GM23338 (cell line): ENCODE results near the gene ACOD1. TPM values are rescaled to one million over a fixed set of nuclear protein-coding genes. Genes with fewer than 3 reads are reported as not detected.

Experiments
- ATAC-seq: fragments of 200-7000 bp; cut with Tn5 transposase; 3 replicates; pipeline ENCODE4 v1.9.1; 2020
- DNase-seq: peaks from one replicate; pipeline ENCODE4 v3.0.0-alpha.2; 2015; ENCODE audit warnings: low spot score
- H2AFZ ChIP-seq: fragments of 200-600 bp; sonication (generic); 2 replicates; pipeline ENCODE4 v1.8.0; 2016; ENCODE audit warnings: antibody characterized with exemption, mild to moderate bottlenecking, moderate library complexity
- H3F3A ChIP-seq: fragments of 200-600 bp; sonication (generic); replicated peaks from 2 replicates; pipeline ENCODE4 v1.8.0; 2017; ENCODE audit warnings: antibody characterized with exemption, mixed run types, low read depth
- H3K27ac ChIP-seq: fragments of 200-600 bp; sonication (generic); 2 replicates; pipeline ENCODE4 v1.6.1; 2016; ENCODE audit warnings: low read depth
- H3K27me3 ChIP-seq: fragments of 200-600 bp; sonication (generic); 2 replicates; pipeline ENCODE4 v1.8.0; 2016; ENCODE audit warnings: mild to moderate bottlenecking, mixed run types, moderate library complexity; ENCODE audit not compliant: insufficient read depth
- H3K36me3 ChIP-seq: fragments of 200-600 bp; sonication (generic); 2 replicates; pipeline ENCODE4 v1.8.0; 2016; ENCODE audit warnings: mild to moderate bottlenecking; ENCODE audit not compliant: insufficient read depth
- H3K4me1 ChIP-seq: fragments of 200-600 bp; sonication (generic); 2 replicates; pipeline ENCODE4 v1.8.0; 2016; ENCODE audit warnings: mild to moderate bottlenecking, moderate library complexity; ENCODE audit not compliant: insufficient read depth
- H3K4me2 ChIP-seq: fragments of 200-600 bp; sonication (generic); 2 replicates; pipeline ENCODE4 v1.7.1; 2017; ENCODE audit warnings: mixed run types
- H3K4me3 ChIP-seq: fragments of 200-600 bp; sonication (generic); 2 replicates; pipeline ENCODE4 v1.6.1; 2016; ENCODE audit warnings: mixed run types
- H3K79me2 ChIP-seq: fragments of 200-600 bp; sonication (generic); replicated peaks from 2 replicates; pipeline ENCODE4 v1.8.0; 2017; ENCODE audit warnings: mild to moderate bottlenecking; ENCODE audit not compliant: insufficient read depth
- H3K9me2 ChIP-seq: fragments of 200-600 bp; sonication (generic); 2 replicates; pipeline ENCODE4 v1.8.0; 2017; ENCODE audit not compliant: insufficient read depth
- H4K20me1 ChIP-seq: fragments of 200-600 bp; sonication (generic); replicated peaks from 2 replicates; pipeline ENCODE4 v1.8.0; 2017; ENCODE audit warnings: mild to moderate bottlenecking; ENCODE audit not compliant: insufficient read depth
- H3K27ac Mint-ChIP-seq: 2 replicates; pipeline ENCODE4 v1.8.0; 2020; ENCODE audit warnings: inconsistent platforms, mild to moderate bottlenecking, moderate library complexity, mixed read lengths
- H3K27me3 Mint-ChIP-seq: 3 replicates; pipeline ENCODE4 v1.8.0; 2022; ENCODE audit warnings: low read depth, mild to moderate bottlenecking, moderate library complexity, mixed read lengths, inconsistent platforms; ENCODE audit not compliant: insufficient read depth, poor library complexity
- H3K36me3 Mint-ChIP-seq: 3 replicates; pipeline ENCODE4 v1.8.0; 2021; ENCODE audit warnings: low read depth, mild to moderate bottlenecking, inconsistent platforms, moderate library complexity, mixed read lengths
- H3K4me1 Mint-ChIP-seq: 3 replicates; pipeline ENCODE4 v1.8.0; 2020; ENCODE audit warnings: mild to moderate bottlenecking, inconsistent platforms, mixed read lengths
- H3K4me3 Mint-ChIP-seq: 3 replicates; pipeline ENCODE4 v1.8.0; 2021; ENCODE audit warnings: moderate library complexity, mild to moderate bottlenecking, inconsistent platforms, mixed read lengths
- H3K9me3 Mint-ChIP-seq: 3 replicates; pipeline ENCODE4 v1.8.0; 2020; ENCODE audit warnings: moderate library complexity, mild to moderate bottlenecking, inconsistent platforms, mixed read lengths
- CREB1 ChIP-seq: fragments of 250-450 bp; sonication (Bioruptor Pico); IDR thresholded peaks from 2 replicates; pipeline ENCODE4 v1.5.0; 2020; ENCODE audit warnings: low read depth, mild to moderate bottlenecking, moderate library complexity
- EZH2phosphoT487 ChIP-seq: fragments of 200-600 bp; sonication (generic); IDR thresholded peaks from one replicate; pipeline ENCODE4 v1.8.1; 2018; ENCODE audit warnings: antibody characterized with exemption; ENCODE audit not compliant: unreplicated experiment
- JUNB ChIP-seq: IDR thresholded peaks from one replicate; pipeline ENCODE4 v1.6.1; 2016; ENCODE audit warnings: antibody characterized with exemption; ENCODE audit not compliant: unreplicated experiment
- NANOG ChIP-seq: IDR thresholded peaks from 2 replicates; pipeline ENCODE4 v1.6.1; 2016; ENCODE audit warnings: antibody characterized with exemption, borderline replicate concordance
- POLR2AphosphoS5 ChIP-seq: IDR thresholded peaks from 2 replicates; pipeline ENCODE4 v1.6.1; 2016; ENCODE audit warnings: antibody characterized with exemption, low read depth
- STAT1 ChIP-seq: IDR thresholded peaks from one replicate; pipeline ENCODE4 v1.6.1; 2016; ENCODE audit warnings: antibody characterized with exemption; ENCODE audit not compliant: unreplicated experiment
- ZNF114 ChIP-seq: fragments of 250-450 bp; sonication (Bioruptor Pico); IDR thresholded peaks from 2 replicates; pipeline ENCODE4 v1.5.0; 2020; ENCODE audit warnings: mild to moderate bottlenecking, moderate library complexity
- ZNF331 ChIP-seq: fragments of 250-450 bp; sonication (Bioruptor Pico); IDR thresholded peaks from 2 replicates; pipeline ENCODE4 v1.5.0; 2020; ENCODE audit warnings: low read depth, mild to moderate bottlenecking, moderate library complexity
- polyA plus RNA-seq: library from polyadenylated mRNA; unstranded; fragments of >200 nt; fragmentation: Nextera tagmentation; extraction: Ambion mirVana; gene quantifications from 2 replicates; pipeline ENCODE4 v1.2.1, GENCODE V29; 2016
- total RNA-seq: library from RNA; depleted of rRNA; stranded (reverse); fragments of >200 nt; shearing (Covaris generic); gene quantifications from 2 replicates; pipeline ENCODE4 v1.2.3, GENCODE V29; 2014
- TF ChIP-seq, protein P1 (sequence below), 2 experiments: fragments of 200-600 bp in 1 of 2; sonication (generic) in 1 of 2; conservative IDR thresholded peaks; 2 replicates each; pipeline versions ENCODE4 v1.5.1 to v1.6.1; 2016 to 2017; ENCODE audit warnings: antibody characterized with exemption in 2 of 2, low read depth in 2 of 2, mild to moderate bottlenecking in 2 of 2, moderate library complexity in 1 of 2
- TF ChIP-seq, protein P2 (sequence below): IDR thresholded peaks from 2 replicates; pipeline ENCODE4 v1.6.1; 2016; ENCODE audit warnings: antibody characterized with exemption
- TF ChIP-seq, protein P3 (sequence below): fragments of 250-450 bp; sonication (Bioruptor Pico); IDR thresholded peaks from 2 replicates; pipeline ENCODE4 v1.5.0; 2020; ENCODE audit warnings: mild to moderate bottlenecking, moderate library complexity

The ACOD1 gene
- total and polyA plus RNA-seq, 2 experiments from 2014 or later, result not detected

DNA sequence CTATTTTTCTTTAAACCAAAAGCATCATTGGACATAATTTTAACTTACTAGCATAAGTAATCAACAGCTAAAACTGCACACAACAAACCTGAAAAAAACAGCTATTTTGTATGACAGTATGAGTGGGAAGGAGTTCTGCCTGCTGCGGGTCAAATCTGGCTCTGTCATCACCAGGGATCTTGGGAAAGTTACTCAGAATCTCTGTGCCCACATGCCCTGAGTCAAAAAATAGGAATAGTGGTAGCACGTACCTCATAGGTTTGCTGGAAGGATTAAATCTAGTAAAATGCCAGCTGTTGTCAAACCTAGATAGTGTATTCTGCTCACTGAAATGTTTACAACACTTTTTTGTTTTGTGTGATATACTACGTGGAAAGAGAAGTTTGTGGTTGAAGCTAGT is 44.7 kb downstream of the ACOD1 start:
- Mint-ChIP-seq H3K27ac (no peak overlapping the region; the same call in 1 of the 2 replicates), H3K27me3 (peaks cover 21% of the 10 kb centered on the region), H3K9me3 (no peaks in the 10 kb centered on the region; the same call in 2 of the 3 replicates), H3K36me3 (peaks cover 8% of the 10 kb centered on the region; the same call in 2 of the 3 replicates), H3K4me3 (peak overlapping the region; percentile 99), H3K4me1 (peaks cover 13% of the 10 kb centered on the region; the same call in 2 of the 3 replicates)
- peak overlapping the region; percentile 93 for H2AFZ ChIP-seq
- ATAC-seq (no peak), DNase-seq (no peak)
- no peaks in the 10 kb centered on the region; the same call in 1 of the 2 replicates for H3K79me2 ChIP-seq
- H3K9me2 ChIP-seq, result no peaks in the 10 kb centered on the region
- no peaks in the 10 kb centered on the region for H3K27me3 ChIP-seq
- H3K27ac ChIP-seq, result no peak overlapping the region
- TF ChIP-seq POLR2AphosphoS5, result no peak
- TF ChIP-seq ZNF114 (CRISPR knock-in tag), result no peak
- TF ChIP-seq, protein P1, sequence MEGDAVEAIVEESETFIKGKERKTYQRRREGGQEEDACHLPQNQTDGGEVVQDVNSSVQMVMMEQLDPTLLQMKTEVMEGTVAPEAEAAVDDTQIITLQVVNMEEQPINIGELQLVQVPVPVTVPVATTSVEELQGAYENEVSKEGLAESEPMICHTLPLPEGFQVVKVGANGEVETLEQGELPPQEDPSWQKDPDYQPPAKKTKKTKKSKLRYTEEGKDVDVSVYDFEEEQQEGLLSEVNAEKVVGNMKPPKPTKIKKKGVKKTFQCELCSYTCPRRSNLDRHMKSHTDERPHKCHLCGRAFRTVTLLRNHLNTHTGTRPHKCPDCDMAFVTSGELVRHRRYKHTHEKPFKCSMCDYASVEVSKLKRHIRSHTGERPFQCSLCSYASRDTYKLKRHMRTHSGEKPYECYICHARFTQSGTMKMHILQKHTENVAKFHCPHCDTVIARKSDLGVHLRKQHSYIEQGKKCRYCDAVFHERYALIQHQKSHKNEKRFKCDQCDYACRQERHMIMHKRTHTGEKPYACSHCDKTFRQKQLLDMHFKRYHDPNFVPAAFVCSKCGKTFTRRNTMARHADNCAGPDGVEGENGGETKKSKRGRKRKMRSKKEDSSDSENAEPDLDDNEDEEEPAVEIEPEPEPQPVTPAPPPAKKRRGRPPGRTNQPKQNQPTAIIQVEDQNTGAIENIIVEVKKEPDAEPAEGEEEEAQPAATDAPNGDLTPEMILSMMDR (conservative IDR thresholded peaks at IDR 0.05; ENCODE audit: low read depth in 2 of 2), result no peak
- no peak for TF ChIP-seq ZNF331
- no peak for TF ChIP-seq EZH2phosphoT487
- TF ChIP-seq STAT1, result no peak
- no peak for TF ChIP-seq CREB1 (CRISPR knock-in tag)
- TF ChIP-seq JUNB, result no peak
- TF ChIP-seq, protein P2, sequence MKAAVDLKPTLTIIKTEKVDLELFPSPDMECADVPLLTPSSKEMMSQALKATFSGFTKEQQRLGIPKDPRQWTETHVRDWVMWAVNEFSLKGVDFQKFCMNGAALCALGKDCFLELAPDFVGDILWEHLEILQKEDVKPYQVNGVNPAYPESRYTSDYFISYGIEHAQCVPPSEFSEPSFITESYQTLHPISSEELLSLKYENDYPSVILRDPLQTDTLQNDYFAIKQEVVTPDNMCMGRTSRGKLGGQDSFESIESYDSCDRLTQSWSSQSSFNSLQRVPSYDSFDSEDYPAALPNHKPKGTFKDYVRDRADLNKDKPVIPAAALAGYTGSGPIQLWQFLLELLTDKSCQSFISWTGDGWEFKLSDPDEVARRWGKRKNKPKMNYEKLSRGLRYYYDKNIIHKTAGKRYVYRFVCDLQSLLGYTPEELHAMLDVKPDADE, result no peak
- no peak for TF ChIP-seq NANOG
- no peaks in the 10 kb centered on the region; the same call in 1 of the 2 replicates for H4K20me1 ChIP-seq
- H3K36me3 ChIP-seq, result no peaks in the 10 kb centered on the region
- H3K4me3 ChIP-seq, result peak overlapping the region; percentile 77
- H3F3A ChIP-seq, result no peaks in the 10 kb centered on the region
- peak overlapping the region; percentile 84 for H3K4me2 ChIP-seq
- H3K4me1 ChIP-seq, result peaks cover 8% of the 10 kb centered on the region; the same call in 1 of the 2 replicates

DNA sequence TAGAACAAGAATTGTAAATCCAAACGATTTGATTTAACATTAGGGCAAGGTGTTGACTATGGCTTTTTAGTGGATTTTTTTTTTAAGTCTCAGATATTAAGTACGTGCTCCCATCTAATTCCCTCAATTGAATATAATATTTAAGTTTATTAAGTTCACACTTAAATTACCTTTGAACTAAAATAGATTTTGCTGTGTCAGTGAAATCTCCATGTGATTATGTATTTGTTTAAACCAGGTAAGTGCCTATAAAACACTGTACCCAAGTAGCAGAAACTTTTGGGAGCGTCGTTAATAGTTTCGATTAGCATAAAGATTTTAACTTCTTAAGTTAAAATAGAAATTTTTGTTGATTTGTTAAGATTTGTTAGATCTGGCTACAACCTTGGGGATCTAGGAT is 45.2 kb downstream of the ACOD1 start:
- Mint-ChIP-seq H3K9me3 (no peaks in the 10 kb centered on the region; the same call in 2 of the 3 replicates), H3K4me1 (peaks cover 13% of the 10 kb centered on the region; the same call in 2 of the 3 replicates), H3K36me3 (peaks cover 13% of the 10 kb centered on the region; the same call in 2 of the 3 replicates), H3K4me3 (peak overlapping the region; percentile 99), H3K27ac (no peak overlapping the region), H3K27me3 (peaks cover 19% of the 10 kb centered on the region)
- DNase-seq (no peak), ATAC-seq (no peak)
- H3K4me2 ChIP-seq, result peak overlapping the region; percentile 84; the same call in 1 of the 2 replicates
- no peak overlapping the region for H3K27ac ChIP-seq
- no peaks in the 10 kb centered on the region; the same call in 1 of the 2 replicates for H3K79me2 ChIP-seq
- H4K20me1 ChIP-seq, result no peaks in the 10 kb centered on the region; the same call in 1 of the 2 replicates
- H3K9me2 ChIP-seq, result no peaks in the 10 kb centered on the region
- no peaks in the 10 kb centered on the region for H3F3A ChIP-seq
- no peak overlapping the region for H2AFZ ChIP-seq
- H3K27me3 ChIP-seq, result no peaks in the 10 kb centered on the region
- H3K36me3 ChIP-seq, result no peaks in the 10 kb centered on the region
- H3K4me3 ChIP-seq, result peak overlapping the region; percentile 77
- peaks cover 8% of the 10 kb centered on the region; the same call in 1 of the 2 replicates for H3K4me1 ChIP-seq
- TF ChIP-seq, protein P3, sequence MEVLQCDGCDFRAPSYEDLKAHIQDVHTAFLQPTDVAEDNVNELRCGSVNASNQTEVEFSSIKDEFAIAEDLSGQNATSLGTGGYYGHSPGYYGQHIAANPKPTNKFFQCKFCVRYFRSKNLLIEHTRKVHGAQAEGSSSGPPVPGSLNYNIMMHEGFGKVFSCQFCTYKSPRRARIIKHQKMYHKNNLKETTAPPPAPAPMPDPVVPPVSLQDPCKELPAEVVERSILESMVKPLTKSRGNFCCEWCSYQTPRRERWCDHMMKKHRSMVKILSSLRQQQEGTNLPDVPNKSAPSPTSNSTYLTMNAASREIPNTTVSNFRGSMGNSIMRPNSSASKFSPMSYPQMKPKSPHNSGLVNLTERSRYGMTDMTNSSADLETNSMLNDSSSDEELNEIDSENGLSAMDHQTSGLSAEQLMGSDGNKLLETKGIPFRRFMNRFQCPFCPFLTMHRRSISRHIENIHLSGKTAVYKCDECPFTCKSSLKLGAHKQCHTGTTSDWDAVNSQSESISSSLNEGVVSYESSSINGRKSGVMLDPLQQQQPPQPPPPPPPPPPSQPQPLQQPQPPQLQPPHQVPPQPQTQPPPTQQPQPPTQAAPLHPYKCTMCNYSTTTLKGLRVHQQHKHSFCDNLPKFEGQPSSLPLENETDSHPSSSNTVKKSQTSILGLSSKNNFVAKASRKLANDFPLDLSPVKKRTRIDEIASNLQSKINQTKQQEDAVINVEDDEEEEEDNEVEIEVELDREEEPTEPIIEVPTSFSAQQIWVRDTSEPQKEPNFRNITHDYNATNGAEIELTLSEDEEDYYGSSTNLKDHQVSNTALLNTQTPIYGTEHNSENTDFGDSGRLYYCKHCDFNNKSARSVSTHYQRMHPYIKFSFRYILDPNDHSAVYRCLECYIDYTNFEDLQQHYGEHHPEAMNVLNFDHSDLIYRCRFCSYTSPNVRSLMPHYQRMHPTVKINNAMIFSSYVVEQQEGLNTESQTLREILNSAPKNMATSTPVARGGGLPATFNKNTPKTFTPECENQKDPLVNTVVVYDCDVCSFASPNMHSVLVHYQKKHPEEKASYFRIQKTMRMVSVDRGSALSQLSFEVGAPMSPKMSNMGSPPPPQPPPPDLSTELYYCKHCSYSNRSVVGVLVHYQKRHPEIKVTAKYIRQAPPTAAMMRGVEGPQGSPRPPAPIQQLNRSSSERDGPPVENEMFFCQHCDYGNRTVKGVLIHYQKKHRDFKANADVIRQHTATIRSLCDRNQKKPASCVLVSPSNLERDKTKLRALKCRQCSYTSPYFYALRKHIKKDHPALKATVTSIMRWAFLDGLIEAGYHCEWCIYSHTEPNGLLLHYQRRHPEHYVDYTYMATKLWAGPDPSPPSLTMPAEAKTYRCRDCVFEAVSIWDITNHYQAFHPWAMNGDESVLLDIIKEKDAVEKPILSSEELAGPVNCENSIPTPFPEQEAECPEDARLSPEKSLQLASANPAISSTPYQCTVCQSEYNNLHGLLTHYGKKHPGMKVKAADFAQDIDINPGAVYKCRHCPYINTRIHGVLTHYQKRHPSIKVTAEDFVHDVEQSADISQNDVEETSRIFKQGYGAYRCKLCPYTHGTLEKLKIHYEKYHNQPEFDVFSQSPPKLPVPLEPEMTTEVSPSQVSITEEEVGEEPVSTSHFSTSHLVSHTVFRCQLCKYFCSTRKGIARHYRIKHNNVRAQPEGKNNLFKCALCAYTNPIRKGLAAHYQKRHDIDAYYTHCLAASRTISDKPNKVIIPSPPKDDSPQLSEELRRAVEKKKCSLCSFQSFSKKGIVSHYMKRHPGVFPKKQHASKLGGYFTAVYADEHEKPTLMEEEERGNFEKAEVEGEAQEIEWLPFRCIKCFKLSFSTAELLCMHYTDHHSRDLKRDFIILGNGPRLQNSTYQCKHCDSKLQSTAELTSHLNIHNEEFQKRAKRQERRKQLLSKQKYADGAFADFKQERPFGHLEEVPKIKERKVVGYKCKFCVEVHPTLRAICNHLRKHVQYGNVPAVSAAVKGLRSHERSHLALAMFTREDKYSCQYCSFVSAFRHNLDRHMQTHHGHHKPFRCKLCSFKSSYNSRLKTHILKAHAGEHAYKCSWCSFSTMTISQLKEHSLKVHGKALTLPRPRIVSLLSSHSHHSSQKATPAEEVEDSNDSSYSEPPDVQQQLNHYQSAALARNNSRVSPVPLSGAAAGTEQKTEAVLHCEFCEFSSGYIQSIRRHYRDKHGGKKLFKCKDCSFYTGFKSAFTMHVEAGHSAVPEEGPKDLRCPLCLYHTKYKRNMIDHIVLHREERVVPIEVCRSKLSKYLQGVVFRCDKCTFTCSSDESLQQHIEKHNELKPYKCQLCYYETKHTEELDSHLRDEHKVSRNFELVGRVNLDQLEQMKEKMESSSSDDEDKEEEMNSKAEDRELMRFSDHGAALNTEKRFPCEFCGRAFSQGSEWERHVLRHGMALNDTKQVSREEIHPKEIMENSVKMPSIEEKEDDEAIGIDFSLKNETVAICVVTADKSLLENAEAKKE, result no peak
- no peak for TF ChIP-seq POLR2AphosphoS5
- no peak for TF ChIP-seq NANOG
